H1 (cell line): ENCODE data around the gene CRAT. TPM values are rescaled to one million over a fixed set of nuclear protein-coding genes. Genes with fewer than 3 reads are reported as not detected.
A peak's percentile ranks its signal among the peaks of the same experiment; 100 is the strongest.

Experiments used
- CTCF ChIA-PET: fragments of 300-600 bp; sonication (Branson Sonifier 250); formaldehyde crosslinking; loops from one replicate; lab custom pipeline; 2021; ENCODE audit not compliant: partially characterized antibody; lab: Charles Lee
- POLR2A ChIA-PET: fragments of 300-600 bp; sonication (Branson Sonifier 250); formaldehyde crosslinking; loops from one replicate; lab custom pipeline; 2021; ENCODE audit warnings: inconsistent platforms; ENCODE audit not compliant: partially characterized antibody; lab: Charles Lee
- DNase-seq, 2 experiments: peaks; one replicate each; pipeline versions ENCODE4 v3.0.0 to v3.0.0-alpha.2; 2010 to 2022; ENCODE audit warnings: low spot score in 2 of 2, low read depth in 1 of 2, mixed read lengths in 1 of 2
- FAIRE-seq: peaks from 2 replicates; lab custom pipeline; 2011; peaks lifted over from hg19 to GRCh38; lab: Jason Lieb, UNC
- H2AFZ ChIP-seq: 2 replicates; pipeline ENCODE4 v1.8.1; 2012; ENCODE audit warnings: low read length, inconsistent platforms
- H2AK5ac ChIP-seq: 2 replicates; pipeline ENCODE4 v1.6.1; 2013; ENCODE audit warnings: low read depth, low read length
- H2BK120ac ChIP-seq: replicated peaks from 2 replicates; pipeline ENCODE3; 2013; ENCODE audit warnings: low read depth, low read length, inconsistent platforms
- H2BK12ac ChIP-seq: 2 replicates; pipeline ENCODE4 v1.6.1; 2013; ENCODE audit warnings: low read depth, low read length
- H2BK15ac ChIP-seq: 2 replicates; pipeline ENCODE4 v1.6.1; 2013; ENCODE audit warnings: low read length
- H2BK20ac ChIP-seq: 2 replicates; pipeline ENCODE4 v1.6.1; 2013; ENCODE audit warnings: low read length
- H2BK5ac ChIP-seq: 2 replicates; pipeline ENCODE4 v1.6.1; 2013; ENCODE audit warnings: low read depth, low read length
- H3K14ac ChIP-seq: 2 replicates; pipeline ENCODE4 v1.6.1; 2013; ENCODE audit warnings: inconsistent platforms; ENCODE audit not compliant: insufficient read length
- H3K18ac ChIP-seq: 2 replicates; pipeline ENCODE4 v1.6.1; 2013; ENCODE audit warnings: low read length; ENCODE audit errors: extremely low read depth
- H3K23ac ChIP-seq: 2 replicates; pipeline ENCODE4 v1.6.1; 2013; ENCODE audit warnings: inconsistent platforms; ENCODE audit not compliant: insufficient read length
- H3K23me2 ChIP-seq: 2 replicates; pipeline ENCODE4 v1.6.1; 2013; ENCODE audit warnings: low read depth, low read length
- H3K27ac ChIP-seq: 2 replicates; pipeline ENCODE4 v1.6.1; 2011; ENCODE audit warnings: low read depth, low read length, inconsistent platforms
- H3K27me3 ChIP-seq, 4 experiments: replicated peaks in 1 of 4; 1 replicate in 1 of 4; 2 replicates in 3 of 4; pipeline versions ENCODE4 v1.6.1 to v1.8.1; 2011 to 2013; ENCODE audit warnings: low read length in 3 of 4, mild to moderate bottlenecking in 3 of 4, inconsistent platforms in 2 of 4, mixed read lengths in 2 of 4, moderate library complexity in 1 of 4; ENCODE audit not compliant: control insufficient read depth in 3 of 4, insufficient read depth in 3 of 4; ENCODE audit errors: extremely low read depth in 1 of 4
- H3K36me3 ChIP-seq, 4 experiments: 2 replicates each; pipeline versions ENCODE4 v1.6.1 to v1.8.1; 2011 to 2013; ENCODE audit warnings: mild to moderate bottlenecking in 4 of 4, low read length in 3 of 4, moderate library complexity in 2 of 4, control low read depth in 1 of 4, inconsistent platforms in 1 of 4; ENCODE audit not compliant: insufficient read depth in 4 of 4, control insufficient read depth in 2 of 4
- H3K4ac ChIP-seq: replicated peaks from 2 replicates; pipeline ENCODE3; 2013; ENCODE audit warnings: low read length, low read depth, mixed read lengths, inconsistent platforms; ENCODE audit not compliant: insufficient read length
- H3K4me1 ChIP-seq, 4 experiments: replicated peaks in 1 of 4; 1 replicate in 1 of 4; 2 replicates in 3 of 4; pipeline versions ENCODE4 v1.6.1 to v1.8.1; 2011 to 2013; ENCODE audit warnings: low read length in 3 of 4, inconsistent platforms in 2 of 4, mixed read lengths in 1 of 4; ENCODE audit not compliant: insufficient read depth in 4 of 4, control insufficient read depth in 3 of 4
- H3K4me2 ChIP-seq, 2 experiments: 2 replicates each; pipeline versions ENCODE4 v1.6.1 to v1.8.1; 2011 to 2013; ENCODE audit warnings: low read depth in 2 of 2, low read length in 2 of 2, control low read depth in 1 of 2, inconsistent platforms in 1 of 2, mild to moderate bottlenecking in 1 of 2; ENCODE audit not compliant: insufficient read depth in 1 of 2
- H3K4me3 ChIP-seq, 4 experiments: fragments of 200-600, 300-600 bp in 1 of 4; sonication (generic), shearing (Covaris generic), sonication (Bioruptor Twin) in 1 of 4; 2 replicates each; pipeline versions ENCODE4 v1.5.1 to v1.8.1; 2011 to 2016; ENCODE audit warnings: low read length in 4 of 4, low read depth in 3 of 4, control low read depth in 2 of 4, inconsistent platforms in 2 of 4, mild to moderate bottlenecking in 2 of 4, mixed read lengths in 1 of 4, moderate library complexity in 1 of 4; ENCODE audit not compliant: insufficient read depth in 2 of 4; ENCODE audit errors: extremely low read depth in 1 of 4
- H3K56ac ChIP-seq: replicated peaks from 2 replicates; pipeline ENCODE3; 2013; ENCODE audit warnings: low read depth, mild to moderate bottlenecking, mixed read lengths, low read length, inconsistent platforms; ENCODE audit not compliant: insufficient read length
- H3K79me1 ChIP-seq: 2 replicates; pipeline ENCODE4 v1.6.1; 2013; ENCODE audit warnings: low read depth, low read length, control low read depth
- H3K79me2 ChIP-seq, 2 experiments: 2 replicates each; pipeline versions ENCODE4 v1.6.1 to v1.8.1; 2012 to 2013; ENCODE audit warnings: low read length in 2 of 2, mild to moderate bottlenecking in 2 of 2, inconsistent platforms in 1 of 2; ENCODE audit not compliant: insufficient read depth in 2 of 2, control insufficient read depth in 1 of 2
- H3K9ac ChIP-seq, 4 experiments: replicated peaks in 1 of 4; 1 replicate in 1 of 4; 2 replicates in 3 of 4; pipeline versions ENCODE4 v1.6.1 to v1.8.1; 2011 to 2013; ENCODE audit warnings: low read depth in 3 of 4, low read length in 3 of 4, control low read depth in 2 of 4, mild to moderate bottlenecking in 2 of 4, moderate library complexity in 2 of 4, inconsistent platforms in 1 of 4; ENCODE audit errors: extremely low read depth in 1 of 4
- H3K9me3 ChIP-seq, 2 experiments: 2 replicates each; pipeline versions ENCODE4 v1.6.1 to v1.8.1; 2012 to 2013; ENCODE audit warnings: mild to moderate bottlenecking in 2 of 2, moderate library complexity in 2 of 2, control low read depth in 1 of 2, inconsistent platforms in 1 of 2, low read depth in 1 of 2, low read length in 1 of 2, mixed read lengths in 1 of 2; ENCODE audit not compliant: insufficient read depth in 2 of 2
- H4K20me1 ChIP-seq, 2 experiments: replicated peaks in 1 of 2; 2 replicates each; pipeline versions ENCODE3 to v1.8.1; 2011 to 2013; ENCODE audit warnings: inconsistent platforms in 2 of 2, low read length in 2 of 2, mild to moderate bottlenecking in 1 of 2; ENCODE audit not compliant: insufficient read depth in 2 of 2, control insufficient read depth in 1 of 2
- H4K5ac ChIP-seq: 2 replicates; pipeline ENCODE4 v1.6.1; 2013; ENCODE audit warnings: low read length, low read depth, mixed read lengths, inconsistent platforms; ENCODE audit not compliant: insufficient read length
- H4K8ac ChIP-seq: 2 replicates; pipeline ENCODE4 v1.8.0; 2013; ENCODE audit warnings: mild to moderate bottlenecking, moderate library complexity, low read length, inconsistent platforms; ENCODE audit not compliant: insufficient read depth; ENCODE audit errors: extremely low read depth
- H4K91ac ChIP-seq: replicated peaks from 2 replicates; pipeline ENCODE3; 2013; ENCODE audit warnings: low read length, mixed read lengths, inconsistent platforms; ENCODE audit not compliant: insufficient read length
- ATF2 ChIP-seq: IDR thresholded peaks from 2 replicates; pipeline ENCODE4 v1.6.1; 2012; ENCODE audit warnings: low read length, inconsistent platforms
- BACH1 ChIP-seq: IDR thresholded peaks from 2 replicates; pipeline ENCODE4 v1.6.1; 2012; ENCODE audit warnings: low read length, improper control_type of control experiment
- E2F6 ChIP-seq: IDR thresholded peaks from 2 replicates; pipeline ENCODE4 v1.6.1; 2012; ENCODE audit warnings: inconsistent platforms
- GABPA ChIP-seq: IDR thresholded peaks from 2 replicates; pipeline ENCODE4 v1.6.1; 2011; ENCODE audit warnings: mild to moderate bottlenecking, low read length, moderate library complexity, borderline replicate concordance; ENCODE audit not compliant: insufficient read depth
- JUN ChIP-seq: IDR thresholded peaks from 2 replicates; pipeline ENCODE4 v1.6.1; 2011; ENCODE audit warnings: low read depth, mild to moderate bottlenecking, improper control_type of control experiment, low read length
- POLR2A ChIP-seq, 2 experiments: IDR thresholded peaks; 1 replicate in 1 of 2; 2 replicates in 1 of 2; pipeline ENCODE4 v1.6.1; 2011; ENCODE audit warnings: low read depth in 2 of 2, low read length in 2 of 2, mild to moderate bottlenecking in 2 of 2; ENCODE audit errors: control extremely low read depth in 1 of 2
- RAD21 ChIP-seq, 2 experiments: IDR thresholded peaks in 1 of 2; conservative IDR thresholded peaks in 1 of 2; 2 replicates each; pipeline ENCODE4 v1.6.1; 2011; ENCODE audit warnings: low read depth in 2 of 2, low read length in 2 of 2, improper control_type of control experiment in 1 of 2, inconsistent platforms in 1 of 2, mild to moderate bottlenecking in 1 of 2, moderate library complexity in 1 of 2
- RXRA ChIP-seq: IDR thresholded peaks from 2 replicates; pipeline ENCODE4 v1.6.1; 2011; ENCODE audit warnings: low read depth, mild to moderate bottlenecking, low read length, moderate library complexity; ENCODE audit not compliant: insufficient read depth
- WGBS, 2 experiments: shearing (Covaris generic) in 1 of 2; methylation state at CpG; one replicate each; pipeline versions ENCODE4 v1.1.6 to v1.1.7; 2013 to 2015; ENCODE audit warnings: low lambda C conversion rate in 2 of 2, mixed read lengths in 2 of 2, inconsistent platforms in 1 of 2, low coverage in 1 of 2, missing lambda C conversion rate in 1 of 2; ENCODE audit not compliant: insufficient replicate concordance in 2 of 2, insufficient coverage in 1 of 2, insufficient read length in 1 of 2; ENCODE audit errors: extremely low coverage in 1 of 2, missing lambda C conversion rate in 1 of 2; 5-methylcytosine and 5-hydroxymethylcytosine counted together
- polyA plus RNA-seq, 7 experiments: library from polyadenylated mRNA; depleted of rRNA in 3 of 7; stranded (reverse) in 5 of 7; unstranded in 2 of 7; fragments of >200 nt in 5 of 7; fragments of 200-250 nt in 2 of 7; gene quantifications; 1 replicate in 5 of 7; 2 replicates in 1 of 7; 4 replicates in 1 of 7; pipeline versions ENCODE4 v1.2.1 to v1.2.3, GENCODE V29; 2011 to 2013; ENCODE audit warnings: missing spikeins in 2 of 7, mixed read lengths in 2 of 7
- total RNA-seq: library from RNA; stranded (reverse); fragmentation: NEBNext Ultra II Directional; extraction: Animal tissue kit (Norgen Biotek cat#: 25700); gene quantifications from 2 replicates; pipeline ENCODE4 v1.2.1, GENCODE V29; 2021

CRAT gene
- total and polyA plus RNA-seq, 2 of the 8 experiments (the other 6 are each of a cell fraction or from before 2014, with no cell fraction given), result 8.2 to 17.3 TPM

GRCh38 chr9:129139993-129140396, 29.4 kb upstream of the CRAT start:
- Histone ChIP-seq H3K23ac (no peak overlapping the region), H4K20me1 (no peaks in the 10 kb centered on the region), H3K14ac (no peak overlapping the region), H2BK5ac (peak overlapping the region; percentile 99), H3K4me3 (peak overlapping the region; percentile 29 to 55 (median 38); a peak in 7 of 8 replicates), H4K5ac (peak overlapping the region; percentile 97), H3K23me2 (peaks cover 11% of the 10 kb centered on the region; the same call in 1 of the 2 replicates), H3K4ac (peak overlapping the region; percentile 97), H3K18ac (peak overlapping the region; percentile 99), H2BK120ac (peak overlapping the region; percentile 52), H3K79me1 (peaks cover 6% of the 10 kb centered on the region; the same call in 1 of the 2 replicates), H3K27ac (peak overlapping the region; percentile 96), H3K27me3 (no peaks in the 10 kb centered on the region), H3K4me1 (peaks cover 28 to 46% (median 38%) of the 10 kb centered on the region in 4 experiments), H3K9ac (peak overlapping the region in 3 of 4 experiments; percentile 82 to 84 (median 84); a peak in 6 of 7 replicates), H2BK15ac (peak overlapping the region; percentile 98; the same call in 1 of the 2 replicates), H3K36me3 (peaks cover 2 to 27% (median 12%) of the 10 kb centered on the region in 4 experiments), H2AK5ac (peak overlapping the region; percentile 97), H3K56ac (peak overlapping the region; percentile 91), H4K8ac (peak overlapping the region; percentile 93; the same call in 1 of the 2 replicates), H2AFZ (no peak overlapping the region), H3K79me2 (peaks cover 2 to 11% of the 10 kb centered on the region in 2 experiments; a peak in 2 of 4 replicates), H3K4me2 (peak overlapping the region; percentile 73 to 90), H2BK12ac (peak overlapping the region; percentile 96), H4K91ac (peak overlapping the region; percentile 99), H2BK20ac (peak overlapping the region; percentile 86; the same call in 1 of the 2 replicates), H3K9me3 (no peaks in the 10 kb centered on the region)
- CTCF ChIA-PET, result interaction anchor here (0.6 to 36.8 kb wide), 30 partner anchors 9 to 658 kb away, joined by 3 to 831 read pairs (median 4); partner anchors contain the start of genes C9orf50, IER5L and NTMT1
- POLR2A ChIA-PET, result interaction anchor here (0.8 to 4.7 kb wide), 30 partner anchors 9 to 939 kb away, joined by 3 to 37 read pairs (median 4); partner anchors contain the start of genes CRAT, IER5L, NTMT1 and PTPA
- DNase-seq, result peak in 1 of 2 experiments; percentile 93
- 4% methylated on average over 11 of the region's 11 CpGs; no CpG with 5 or more reads in 1 of the 2 experiments for WGBS, 2 experiments
- FAIRE-seq, result peak; percentile 19
- no peak for TF ChIP-seq ATF2
- peak; percentile 1 to 20; a peak in 2 of 4 replicates for TF ChIP-seq RAD21 (IDR thresholded peaks at IDR 0.05 in 1 of 2, conservative IDR thresholded peaks at IDR 0.05 in 1 of 2; ENCODE audit: low read depth in 2 of 2, low read length in 2 of 2)
- TF ChIP-seq E2F6, result no peak
- TF ChIP-seq POLR2A (IDR thresholded peaks at IDR 0.05; ENCODE audit: control extremely low read depth in 1 of 2, low read depth in 2 of 2, low read length in 2 of 2), result peak in 1 of 2 experiments; percentile 83; a peak in 2 of 3 replicates
- no peak for TF ChIP-seq JUN
- peak; percentile 23; the same call in 1 of the 2 replicates for TF ChIP-seq BACH1
- TF ChIP-seq RXRA, result no peak
- peak; percentile 25; the same call in 1 of the 2 replicates for TF ChIP-seq GABPA
